Heart left ventricle (tissue), 13 donors: ENCODE measurements around the gene R3HDM2.

ENCODE experiments used
- CTCF ChIP-seq, 12 donors: fragments of 200-600 bp; sonication (generic) in 4 of 12; IDR thresholded peaks; one replicate each; pipeline versions ENCODE4 v1.5.0 to v1.8.0; 2018 to 2022; ENCODE audit warnings: antibody characterized with exemption in 12 of 12, mild to moderate bottlenecking in 5 of 12
- POLR2A ChIP-seq, 2 donors: fragments of 450-650 bp; IDR thresholded peaks; one replicate each; pipeline ENCODE4 v1.6.1; 2017; ENCODE audit warnings: antibody characterized with exemption in 2 of 2, mild to moderate bottlenecking in 2 of 2, moderate library complexity in 2 of 2
- donor health status: ischemic (EF 13 %, LVEDD 7.1; RV severe dilation, severe dysfunction).
- donor health status: DM: no; HTN: yes; CAD: no.
- donor health status: DM: no; HTN: no; CAD: no.
- donor health status: ischemic (EF 25% LVEDD 6.9; RV normal size, moderate dysfunction).
- donor health status: ischemic (EF 25% LVEDD 5.7; RV mildly dilated, moderate dysfunction).
- donor health status: ischemic (EF 35%, LVEDD 5.7; RV mildly dilated, moderate dysfunction).
- donor health status: nonischemic (EF 11% LVEDD 7.7; RV severe dilation, severe dysfunction).
- donor health status: DM: yes; HTN: yes; CAD: no.
- donor health status: PGD.
- donor health status: ischemic (EF 29% LVEDD 5.4; RV normal size, mild dysfunction).
- donor health status: nonischemic (EF 23%, LVEDD 6.1; RV moderate dilation, normal function).

- TF ChIP-seq CTCF (IDR thresholded peaks at IDR 0.05): no peak
- TF ChIP-seq POLR2A (IDR thresholded peaks at IDR 0.05): no peak
Measured at GRCh38 chr12:57444744-57445143, 13.9 kb upstream of the R3HDM2 start.
